Testis (tissue), 3 donors: ENCODE measurements around the gene KCNQ1. TPM values are rescaled to one million over a fixed set of nuclear protein-coding genes. Genes with fewer than 3 reads are reported as not detected.

Source experiments
- DNase-seq: peaks from one replicate; pipeline ENCODE4 v3.0.0-alpha.2; 2019
- H3K27ac ChIP-seq, 2 donors: fragments of 200-600 bp; sonication (generic); one replicate each; pipeline ENCODE4 v1.5.1; 2019
- H3K27me3 ChIP-seq: fragments of 200-600 bp; sonication (generic); one replicate; pipeline ENCODE4 v1.5.1; 2019
- H3K36me3 ChIP-seq: fragments of 200-600 bp; sonication (generic); one replicate; pipeline ENCODE4 v1.5.1; 2017; ENCODE audit warnings: low read depth; ENCODE audit errors: missing control alignments
- H3K4me1 ChIP-seq: fragments of 200-600 bp; sonication (generic); one replicate; pipeline ENCODE4 v1.5.1; 2019
- H3K4me3 ChIP-seq, 2 donors: fragments of 200-600 bp; sonication (generic); one replicate each; pipeline ENCODE4 v1.5.1; 2017 to 2019
- H3K9me3 ChIP-seq: fragments of 200-600 bp; sonication (generic); one replicate; pipeline ENCODE4 v1.5.1; 2017
- POLR2A ChIP-seq: fragments of 450-650 bp; IDR thresholded peaks from one replicate; pipeline ENCODE4 v1.6.1; 2017; ENCODE audit warnings: antibody characterized with exemption, mild to moderate bottlenecking, moderate library complexity
- WGBS, 2 donors: methylation state at CpG; one replicate each; pipeline ENCODE4 v1.1.5; 2018; 5-methylcytosine and 5-hydroxymethylcytosine counted together
- intact Hi-C: fragments of 100-400 bp; cut with DNase I; formaldehyde crosslinking; loops from one replicate; pipeline ENCODE4 v1.15.1; 2023; ENCODE audit warnings: low total_unique reads
- polyA plus RNA-seq: library from polyadenylated mRNA; stranded (reverse); fragments of 350-450 nt; fragmentation: Illumina TruSeq; extraction: RNeasy Lipid Tissue Mini Kit (QIAGEN cat#74804); gene quantifications from one replicate; pipeline ENCODE4 v1.2.3, GENCODE V29; 2014; ENCODE audit warnings: low read depth, low replicate concordance; ENCODE audit not compliant: insufficient read depth
- total RNA-seq, 2 donors: library from RNA; depleted of rRNA; stranded (reverse); fragments of >200 nt; gene quantifications; one replicate each; pipeline ENCODE4 v1.2.3, GENCODE V29; 2016
- TF ChIP-seq, protein P1 (sequence below), 3 experiments: fragments of 450-650 bp in 2 of 3; fragments of 200-600 bp in 1 of 3; sonication (generic) in 1 of 3; IDR thresholded peaks; one replicate each; pipeline ENCODE4 v1.5.1; 2016 to 2019; ENCODE audit warnings: antibody characterized with exemption in 3 of 3, mild to moderate bottlenecking in 2 of 3, moderate library complexity in 1 of 3

The KCNQ1 gene
- total and polyA plus RNA-seq, 3 donors from 2014 or later = 6.0 to 24.2 (median 12.8) TPM

DNA sequence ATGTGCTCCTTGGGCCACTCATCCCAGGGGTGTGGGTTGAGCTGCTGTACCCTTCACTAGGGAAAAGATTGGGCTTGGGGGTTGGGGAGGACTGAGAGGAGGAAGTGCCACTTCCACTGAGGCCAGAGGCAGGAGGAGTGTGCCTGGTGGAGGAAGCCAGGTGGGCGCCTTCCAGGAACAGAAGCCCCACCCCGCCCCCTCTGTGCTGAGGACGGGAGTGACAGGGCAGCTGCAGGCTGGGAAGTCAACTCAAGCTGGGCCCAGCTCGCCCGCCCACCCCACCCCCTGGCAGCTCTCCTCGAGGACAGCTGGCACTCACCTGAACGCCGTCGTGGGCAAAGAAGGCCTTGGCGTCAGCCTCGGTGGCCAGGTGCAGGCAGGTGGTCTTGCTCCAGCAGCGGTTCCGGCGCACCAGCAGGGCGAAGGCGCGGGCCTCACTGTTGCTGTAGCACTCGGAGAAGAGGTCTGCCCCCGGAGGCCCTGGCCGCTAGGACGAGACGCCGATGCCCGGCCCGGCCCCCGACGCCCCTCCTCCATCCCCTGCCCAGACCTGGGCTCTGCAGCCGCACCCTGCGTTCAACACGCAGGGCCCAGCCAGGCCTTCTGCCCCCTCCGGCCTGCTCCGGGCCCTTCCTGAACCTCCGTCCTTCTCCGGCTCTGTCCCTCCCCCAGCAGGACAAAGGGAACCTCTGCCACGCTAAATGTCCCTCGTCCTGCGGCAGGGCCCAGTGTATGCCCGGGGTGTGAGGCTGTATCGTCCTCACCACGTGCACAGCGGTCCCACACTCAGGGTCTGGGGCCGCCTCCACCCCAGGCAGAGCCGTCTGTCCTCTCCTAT lies 30.8 kb upstream of the KCNQ1 start:
- intact Hi-C loops = loop anchor here (5.0 kb wide), 1 partner anchor 222 kb away; no protein-coding TSS in a partner anchor
- Histone ChIP-seq H3K36me3 (no peaks in the 10 kb centered on the region), H3K27me3 (no peaks in the 10 kb centered on the region), H3K4me1 (no peaks in the 10 kb centered on the region), H3K27ac (no peak overlapping the region), H3K9me3 (no peaks in the 10 kb centered on the region), H3K4me3 (no peak overlapping the region)
- no peak for TF ChIP-seq POLR2A
- TF ChIP-seq, protein P1, sequence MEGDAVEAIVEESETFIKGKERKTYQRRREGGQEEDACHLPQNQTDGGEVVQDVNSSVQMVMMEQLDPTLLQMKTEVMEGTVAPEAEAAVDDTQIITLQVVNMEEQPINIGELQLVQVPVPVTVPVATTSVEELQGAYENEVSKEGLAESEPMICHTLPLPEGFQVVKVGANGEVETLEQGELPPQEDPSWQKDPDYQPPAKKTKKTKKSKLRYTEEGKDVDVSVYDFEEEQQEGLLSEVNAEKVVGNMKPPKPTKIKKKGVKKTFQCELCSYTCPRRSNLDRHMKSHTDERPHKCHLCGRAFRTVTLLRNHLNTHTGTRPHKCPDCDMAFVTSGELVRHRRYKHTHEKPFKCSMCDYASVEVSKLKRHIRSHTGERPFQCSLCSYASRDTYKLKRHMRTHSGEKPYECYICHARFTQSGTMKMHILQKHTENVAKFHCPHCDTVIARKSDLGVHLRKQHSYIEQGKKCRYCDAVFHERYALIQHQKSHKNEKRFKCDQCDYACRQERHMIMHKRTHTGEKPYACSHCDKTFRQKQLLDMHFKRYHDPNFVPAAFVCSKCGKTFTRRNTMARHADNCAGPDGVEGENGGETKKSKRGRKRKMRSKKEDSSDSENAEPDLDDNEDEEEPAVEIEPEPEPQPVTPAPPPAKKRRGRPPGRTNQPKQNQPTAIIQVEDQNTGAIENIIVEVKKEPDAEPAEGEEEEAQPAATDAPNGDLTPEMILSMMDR (IDR thresholded peaks at IDR 0.05) = no peak
- 81 to 90% methylated on average over 19 to 37 of the region's 43 CpGs for WGBS, 2 donors
- DNase-seq = no peak

DNA sequence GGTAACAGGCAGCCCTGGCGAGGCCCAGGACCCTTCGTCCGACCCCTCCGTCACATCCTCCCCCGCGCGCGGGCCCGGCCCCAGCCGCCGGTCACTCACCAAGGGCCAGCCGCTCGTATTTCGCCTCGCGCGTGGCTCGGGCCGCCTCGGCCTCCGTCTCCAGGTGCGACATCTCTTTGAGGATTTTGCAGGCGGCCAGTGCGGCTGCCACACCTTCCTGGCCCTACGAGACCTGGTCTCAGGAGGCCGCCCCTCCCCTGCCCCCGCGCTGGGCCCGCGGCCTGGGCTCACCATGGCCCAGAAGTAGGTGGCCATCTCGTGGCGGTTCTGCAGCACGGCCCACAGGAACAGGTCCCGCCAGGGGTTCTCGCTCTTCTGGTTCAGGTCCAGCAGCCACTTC lies 30.2 kb upstream of the KCNQ1 start:
- 93 to 96% methylated on average over 23 to 35 of the region's 35 CpGs for WGBS, 2 donors
- TF ChIP-seq, protein P1 (IDR thresholded peaks at IDR 0.05) = no peak
- no peak for TF ChIP-seq POLR2A
- Histone ChIP-seq H3K4me3 (no peak overlapping the region), H3K9me3 (no peaks in the 10 kb centered on the region), H3K36me3 (no peaks in the 10 kb centered on the region), H3K27ac (no peak overlapping the region), H3K4me1 (no peaks in the 10 kb centered on the region), H3K27me3 (no peaks in the 10 kb centered on the region)
- DNase-seq = no peak
- intact Hi-C loops = loop anchor here (5.0 kb wide), 2 partner anchors 107 to 222 kb away; no protein-coding TSS in a partner anchor

DNA sequence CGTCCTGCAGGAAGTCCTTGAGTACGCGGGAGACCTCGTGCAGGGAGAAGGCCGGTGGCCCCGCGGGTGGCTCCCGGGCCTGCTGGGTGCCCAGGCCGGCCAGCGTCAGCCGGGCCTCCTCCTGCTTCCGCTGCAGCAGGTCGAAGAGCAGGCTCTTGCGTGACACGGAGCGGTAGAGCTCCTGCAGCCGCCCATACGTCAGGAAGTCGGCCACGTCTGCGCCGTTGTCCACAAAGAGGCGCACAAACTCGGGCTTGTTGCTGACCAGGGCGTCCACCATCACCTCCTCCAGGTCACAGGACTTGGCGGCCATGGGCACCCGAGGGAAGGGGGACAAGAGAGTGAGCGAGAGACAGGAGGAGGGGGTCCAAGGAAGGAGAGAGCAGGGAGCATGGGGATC lies 29.6 kb upstream of the KCNQ1 start:
- 90 to 98% methylated on average over 13 to 28 of the region's 28 CpGs for WGBS, 2 donors
- H3K27ac ChIP-seq = no peak overlapping the region
- TF ChIP-seq, protein P1 (IDR thresholded peaks at IDR 0.05) = no peak
- no peak for TF ChIP-seq POLR2A
- DNase-seq = no peak
- H3K4me3 ChIP-seq = no peak overlapping the region
- intact Hi-C loops = loop anchor here (5.0 kb wide), 1 partner anchor 108 kb away; no protein-coding TSS in a partner anchor
- H3K36me3 ChIP-seq = no peaks in the 10 kb centered on the region
- no peaks in the 10 kb centered on the region for H3K27me3 ChIP-seq
- no peaks in the 10 kb centered on the region for H3K9me3 ChIP-seq
- no peaks in the 10 kb centered on the region for H3K4me1 ChIP-seq

DNA sequence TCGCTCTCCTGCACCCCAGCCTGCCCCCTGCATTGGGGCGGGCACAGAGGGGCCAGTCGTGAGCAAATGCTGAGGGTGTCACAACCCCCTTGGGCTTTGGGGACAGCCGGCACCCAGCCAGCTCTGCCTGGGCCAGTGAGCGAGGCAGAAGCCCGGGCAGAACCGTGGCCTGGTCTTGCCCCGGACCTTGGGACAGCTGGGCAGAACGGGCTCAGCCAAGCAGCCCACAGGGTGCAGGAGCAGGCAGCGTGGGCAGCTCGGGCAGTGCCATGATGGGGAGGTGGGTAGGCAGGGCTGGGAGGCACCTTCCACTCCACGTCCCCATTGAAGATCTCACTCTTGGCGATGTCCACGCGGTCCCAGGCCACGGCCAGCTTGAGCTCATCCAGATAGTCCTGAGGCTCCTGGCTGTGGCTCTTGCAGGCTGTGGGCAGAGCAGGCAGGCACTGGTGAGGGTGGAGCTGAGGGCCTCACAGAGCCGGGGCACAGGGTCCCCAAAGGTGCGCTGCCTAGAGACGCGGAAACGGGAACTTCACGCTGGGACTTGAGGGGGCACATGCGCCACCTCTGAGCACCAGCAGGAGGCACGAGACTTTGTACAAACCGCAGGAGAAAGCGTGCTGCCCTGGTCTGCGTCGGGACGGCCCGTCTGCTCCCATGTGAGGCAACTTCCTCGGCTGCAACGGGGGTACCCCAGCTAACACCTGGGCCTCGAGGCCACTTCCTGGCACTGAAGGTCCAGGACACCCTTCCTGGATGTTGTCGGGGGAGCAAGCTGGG lies 29.0 kb upstream of the KCNQ1 start:
- Histone ChIP-seq H3K4me3 (no peak overlapping the region), H3K9me3 (no peaks in the 10 kb centered on the region), H3K36me3 (no peaks in the 10 kb centered on the region), H3K4me1 (peaks cover 3% of the 10 kb centered on the region), H3K27ac (no peak overlapping the region), H3K27me3 (no peaks in the 10 kb centered on the region)
- no peak for DNase-seq
- intact Hi-C loops = loop anchor here (5.0 kb wide), 1 partner anchor 108 kb away; no protein-coding TSS in a partner anchor
- 88 to 91% methylated on average over 22 to 34 of the region's 34 CpGs for WGBS, 2 donors
- TF ChIP-seq, protein P1 (IDR thresholded peaks at IDR 0.05) = no peak
- no peak for TF ChIP-seq POLR2A
